IPS-20b (cell line): Measurements from ENCODE around the gene TAOK1.

Source experiments
- H3K27ac ChIP-seq: one replicate; pipeline ENCODE4 v1.5.1; 2013; ENCODE audit warnings: low read length
- H3K27me3 ChIP-seq: 2 replicates; pipeline ENCODE4 v1.6.1; 2013; ENCODE audit warnings: mild to moderate bottlenecking, low read length, inconsistent platforms; ENCODE audit not compliant: insufficient read depth
- H3K36me3 ChIP-seq: 2 replicates; pipeline ENCODE4 v1.6.1; 2013; ENCODE audit warnings: low read depth, mild to moderate bottlenecking, inconsistent platforms, low read length, moderate library complexity; ENCODE audit not compliant: insufficient read depth
- H3K4me1 ChIP-seq: 2 replicates; pipeline ENCODE4 v1.6.1; 2013; ENCODE audit warnings: mild to moderate bottlenecking, control low read depth, inconsistent platforms, low read length, moderate library complexity; ENCODE audit not compliant: insufficient read depth
- H3K4me3 ChIP-seq: 2 replicates; pipeline ENCODE4 v1.5.1; 2013; ENCODE audit warnings: mild to moderate bottlenecking, low read length, inconsistent platforms
- H3K9ac ChIP-seq: 2 replicates; pipeline ENCODE4 v1.6.1; 2013; ENCODE audit warnings: low read depth, mild to moderate bottlenecking, inconsistent platforms, low read length, moderate library complexity
- H3K9me3 ChIP-seq: 2 replicates; pipeline ENCODE4 v1.6.1; 2013; ENCODE audit warnings: mild to moderate bottlenecking, low read depth, low read length, inconsistent platforms; ENCODE audit not compliant: insufficient read depth

Gene TAOK1

GRCh38 chr17:29597361-29598172 lies 207.4 kb downstream of the TAOK1 start:
- Histone ChIP-seq H3K9ac (peak overlapping the region; percentile 29; the same call in 1 of the 2 replicates), H3K4me3 (peak overlapping the region; percentile 33; the same call in 1 of the 2 replicates), H3K36me3 (no peaks in the 10 kb centered on the region), H3K4me1 (peaks cover 16% of the 10 kb centered on the region), H3K27me3 (peaks cover 5% of the 10 kb centered on the region), H3K9me3 (no peaks in the 10 kb centered on the region), H3K27ac (no peak overlapping the region)
